Measurements from ENCODE around the gene EPB41L4B.

Gene EPB41L4B

DNA sequence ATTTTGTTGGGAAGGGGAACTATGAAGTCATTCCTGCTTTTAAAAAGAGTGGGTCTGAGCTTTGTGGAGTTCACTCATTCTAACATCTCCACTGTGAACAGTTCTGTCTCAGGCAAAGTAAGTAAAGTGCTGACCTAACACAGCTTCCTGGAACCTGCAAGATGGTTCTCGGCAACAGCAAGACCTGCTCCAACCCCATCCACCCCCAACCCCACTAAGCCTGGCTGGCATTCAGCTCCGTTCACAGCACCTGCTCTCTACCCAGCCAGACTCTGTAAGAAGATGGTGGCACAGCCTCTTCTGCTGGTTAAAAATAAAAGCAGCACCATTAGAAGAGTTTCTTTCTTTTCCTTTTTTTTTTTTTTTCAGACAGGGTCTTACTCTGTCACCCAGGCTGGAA, 42.0 kb downstream of the EPB41L4B start:
- Histone ChIP-seq H3K27me3 (ENCODE audit: insufficient read depth, low read length, poor library complexity, severe bottlenecking) (no peaks in the 10 kb centered on the region), H2AFZ (ENCODE audit: low read length) (no peak overlapping the region), H3K79me2 (ENCODE audit: insufficient read depth, low read length) (no peaks in the 10 kb centered on the region), H3F3A (ENCODE audit: low read depth) (no peaks in the 10 kb centered on the region), H3K9me3 (ENCODE audit: insufficient read depth, low read depth, low read length) (no peaks in the 10 kb centered on the region), H3K9me2 (replicated peaks; ENCODE audit: low read depth, low read length) (no peaks in the 10 kb centered on the region), H3K4me3 (ENCODE audit: low read length, poor library complexity, severe bottlenecking) (no peak overlapping the region), H3K36me3 (ENCODE audit: insufficient read depth, low read length) (no peaks in the 10 kb centered on the region), H3K4me2 (ENCODE audit: low read depth, low read length, poor library complexity, severe bottlenecking) (no peak overlapping the region), H4K20me1 (ENCODE audit: insufficient read depth, low read length, poor library complexity, severe bottlenecking) (no peaks in the 10 kb centered on the region), H3K4me1 (ENCODE audit: insufficient read depth, low read length, poor library complexity, severe bottlenecking) (no peaks in the 10 kb centered on the region), H3K9ac (ENCODE audit: low read depth, low read length, poor library complexity, severe bottlenecking) (no peak overlapping the region)
- TF ChIP-seq EZH2phosphoT487 (IDR thresholded peaks at IDR 0.05; ENCODE audit: borderline replicate concordance) = no peak
- TF ChIP-seq, protein P1, sequence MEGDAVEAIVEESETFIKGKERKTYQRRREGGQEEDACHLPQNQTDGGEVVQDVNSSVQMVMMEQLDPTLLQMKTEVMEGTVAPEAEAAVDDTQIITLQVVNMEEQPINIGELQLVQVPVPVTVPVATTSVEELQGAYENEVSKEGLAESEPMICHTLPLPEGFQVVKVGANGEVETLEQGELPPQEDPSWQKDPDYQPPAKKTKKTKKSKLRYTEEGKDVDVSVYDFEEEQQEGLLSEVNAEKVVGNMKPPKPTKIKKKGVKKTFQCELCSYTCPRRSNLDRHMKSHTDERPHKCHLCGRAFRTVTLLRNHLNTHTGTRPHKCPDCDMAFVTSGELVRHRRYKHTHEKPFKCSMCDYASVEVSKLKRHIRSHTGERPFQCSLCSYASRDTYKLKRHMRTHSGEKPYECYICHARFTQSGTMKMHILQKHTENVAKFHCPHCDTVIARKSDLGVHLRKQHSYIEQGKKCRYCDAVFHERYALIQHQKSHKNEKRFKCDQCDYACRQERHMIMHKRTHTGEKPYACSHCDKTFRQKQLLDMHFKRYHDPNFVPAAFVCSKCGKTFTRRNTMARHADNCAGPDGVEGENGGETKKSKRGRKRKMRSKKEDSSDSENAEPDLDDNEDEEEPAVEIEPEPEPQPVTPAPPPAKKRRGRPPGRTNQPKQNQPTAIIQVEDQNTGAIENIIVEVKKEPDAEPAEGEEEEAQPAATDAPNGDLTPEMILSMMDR (conservative IDR thresholded peaks at IDR 0.05; ENCODE audit: low read length) = no peak

GRCh38 chr9:109278216-109278615, 42.6 kb downstream of the EPB41L4B start:
- Histone ChIP-seq H3K9ac (ENCODE audit: low read depth, low read length, poor library complexity, severe bottlenecking) (no peak overlapping the region), H3K9me3 (ENCODE audit: insufficient read depth, low read depth, low read length) (no peaks in the 10 kb centered on the region)

GRCh38 chr9:109277451-109277850, 43.4 kb downstream of the EPB41L4B start:
- Histone ChIP-seq H3K4me1 (ENCODE audit: insufficient read depth, low read length, poor library complexity, severe bottlenecking) (no peaks in the 10 kb centered on the region), H3K9me2 (replicated peaks; ENCODE audit: low read depth, low read length) (no peaks in the 10 kb centered on the region), H3K79me2 (ENCODE audit: insufficient read depth, low read length) (no peaks in the 10 kb centered on the region), H3K4me3 (ENCODE audit: low read length, poor library complexity, severe bottlenecking) (no peak overlapping the region), H3K9ac (ENCODE audit: low read depth, low read length, poor library complexity, severe bottlenecking) (no peak overlapping the region), H3K36me3 (ENCODE audit: insufficient read depth, low read length) (no peaks in the 10 kb centered on the region), H2AFZ (ENCODE audit: low read length) (no peak overlapping the region), H4K20me1 (ENCODE audit: insufficient read depth, low read length, poor library complexity, severe bottlenecking) (no peaks in the 10 kb centered on the region), H3K4me2 (ENCODE audit: low read depth, low read length, poor library complexity, severe bottlenecking) (no peak overlapping the region), H3F3A (ENCODE audit: low read depth) (no peaks in the 10 kb centered on the region), H3K27me3 (ENCODE audit: insufficient read depth, low read length, poor library complexity, severe bottlenecking) (no peaks in the 10 kb centered on the region), H3K9me3 (ENCODE audit: insufficient read depth, low read depth, low read length) (no peaks in the 10 kb centered on the region)
- TF ChIP-seq EZH2phosphoT487 (IDR thresholded peaks at IDR 0.05; ENCODE audit: borderline replicate concordance) = no peak
- TF ChIP-seq, protein P1 (conservative IDR thresholded peaks at IDR 0.05; ENCODE audit: low read length) = no peak

More at GRCh38 chr9:109278216-109278615, 42.6 kb downstream of the EPB41L4B start:
- Histone ChIP-seq H3K4me1 (ENCODE audit: insufficient read depth, low read length, poor library complexity, severe bottlenecking) (no peaks in the 10 kb centered on the region), H3K4me3 (ENCODE audit: low read length, poor library complexity, severe bottlenecking) (no peak overlapping the region), H3K27me3 (ENCODE audit: insufficient read depth, low read length, poor library complexity, severe bottlenecking) (no peaks in the 10 kb centered on the region), H2AFZ (ENCODE audit: low read length) (no peak overlapping the region), H4K20me1 (ENCODE audit: insufficient read depth, low read length, poor library complexity, severe bottlenecking) (no peaks in the 10 kb centered on the region), H3K9me2 (replicated peaks; ENCODE audit: low read depth, low read length) (no peaks in the 10 kb centered on the region), H3F3A (ENCODE audit: low read depth) (no peaks in the 10 kb centered on the region), H3K4me2 (ENCODE audit: low read depth, low read length, poor library complexity, severe bottlenecking) (no peak overlapping the region), H3K36me3 (ENCODE audit: insufficient read depth, low read length) (no peaks in the 10 kb centered on the region), H3K79me2 (ENCODE audit: insufficient read depth, low read length) (no peaks in the 10 kb centered on the region)
- TF ChIP-seq, protein P1 (conservative IDR thresholded peaks at IDR 0.05; ENCODE audit: low read length) = no peak
- TF ChIP-seq EZH2phosphoT487 (IDR thresholded peaks at IDR 0.05; ENCODE audit: borderline replicate concordance) = no peak
